ENCODE measurements around the gene FGF12.

Gene FGF12

DNA sequence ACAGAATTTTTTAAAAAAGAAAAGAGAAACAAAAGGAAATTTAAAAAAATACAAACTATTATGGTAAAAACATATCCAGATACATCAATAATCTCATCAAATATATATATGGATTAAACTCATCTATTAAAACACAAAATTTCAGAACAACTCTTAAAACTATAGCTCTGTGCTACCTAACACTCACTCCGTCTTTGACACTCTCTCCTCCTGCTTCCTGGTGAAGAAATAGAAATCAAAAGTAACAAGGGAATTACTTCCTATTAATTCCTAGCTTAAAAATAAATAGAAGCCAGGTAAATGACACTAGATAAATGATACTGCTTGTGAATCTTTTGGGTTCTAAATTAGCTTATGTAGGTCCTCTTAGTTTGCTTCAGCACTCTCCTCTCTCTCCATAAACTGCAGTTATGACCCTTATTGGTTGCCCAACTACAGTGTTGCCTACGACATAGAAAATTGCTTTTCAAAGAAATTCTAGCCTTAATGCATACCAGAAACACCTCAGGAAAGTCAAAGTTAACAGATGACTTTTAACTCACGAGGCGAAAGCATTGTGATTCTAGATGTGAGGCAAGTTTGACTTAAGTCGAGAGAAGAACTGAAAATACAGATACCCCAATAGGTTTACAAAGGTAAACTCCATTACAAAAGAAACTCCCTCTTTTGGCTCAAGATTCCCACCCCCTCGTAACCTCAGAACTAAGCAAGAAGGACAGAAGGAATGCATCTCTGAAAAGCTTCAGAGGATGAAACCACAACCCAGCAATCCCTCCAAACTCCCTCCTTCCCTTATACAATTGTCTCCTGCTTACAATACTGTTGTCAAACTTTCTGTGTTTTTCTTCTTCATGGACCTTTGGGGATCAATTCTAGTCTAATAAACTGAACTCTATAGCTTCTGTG lies 394.7 kb downstream of the FGF12 start:
- no peak for DNase-seq (ENCODE audit: low read depth)

DNA sequence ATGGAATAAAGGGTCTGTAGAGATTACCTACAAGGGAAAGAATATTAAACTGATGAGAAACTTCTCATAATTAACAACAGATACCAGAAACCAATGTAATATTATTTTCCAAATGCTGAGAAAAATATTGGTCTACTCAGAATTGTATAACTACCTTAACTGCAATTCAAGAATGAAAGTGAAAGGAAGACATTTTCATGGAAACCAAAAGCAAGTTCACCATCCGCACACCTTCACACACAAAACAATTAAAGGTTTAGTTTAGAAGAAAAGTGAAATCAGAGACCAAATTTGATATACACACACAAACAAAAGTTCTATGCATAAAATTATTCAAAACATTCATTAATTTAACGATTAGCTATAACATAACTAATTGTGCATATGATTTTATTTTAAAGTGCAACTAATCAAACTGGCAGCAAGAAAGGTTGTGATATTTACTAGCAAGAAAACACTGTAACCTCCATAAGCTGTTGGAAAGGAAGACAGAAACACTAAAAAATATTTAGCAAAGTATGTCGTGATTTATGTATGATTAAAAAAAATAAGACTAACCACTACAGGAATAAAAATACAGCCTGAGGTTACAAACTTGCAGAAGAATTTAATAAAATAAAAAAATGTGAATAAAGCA lies 395.5 kb downstream of the FGF12 start:
- no peak for DNase-seq (ENCODE audit: low read depth)

DNA sequence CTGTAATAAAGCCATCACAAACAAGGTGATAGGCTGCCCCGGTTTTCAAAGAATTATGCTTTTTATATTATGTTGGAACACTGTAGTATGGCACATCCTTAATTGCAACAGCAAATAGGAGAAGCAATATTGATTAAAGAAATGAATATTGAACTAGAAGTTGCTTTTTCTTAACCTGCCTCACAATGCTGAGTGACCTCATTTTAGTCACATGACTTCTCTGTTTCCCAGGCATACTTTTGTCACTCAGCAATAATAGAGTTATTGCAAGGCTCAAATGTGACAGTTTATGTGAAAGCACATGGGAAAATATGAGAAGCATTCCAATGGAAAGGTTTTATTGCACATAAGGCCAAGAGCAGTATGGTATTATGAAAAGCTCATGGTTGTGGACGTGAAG lies 400.7 kb downstream of the FGF12 start:
- DNase-seq (ENCODE audit: low read depth) = no peak

DNA sequence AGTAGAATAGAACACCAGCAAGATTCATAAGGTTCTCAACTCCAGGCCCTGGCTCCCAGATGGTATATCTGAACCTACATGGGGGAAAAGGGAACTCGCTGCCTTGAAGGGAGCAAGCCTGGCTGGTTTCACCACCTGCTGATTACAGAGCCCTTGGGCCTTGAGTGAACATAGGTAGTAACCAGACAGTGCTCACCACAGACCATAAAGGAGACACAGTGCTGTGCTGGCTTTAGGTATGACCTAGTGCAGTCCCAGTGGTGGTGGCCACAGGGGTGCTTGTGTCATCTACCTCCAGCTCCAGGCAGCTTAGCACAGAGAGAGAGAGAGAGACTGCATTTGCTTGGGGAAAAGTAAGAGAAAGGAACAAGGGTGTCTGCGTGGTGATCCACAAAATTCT lies 409.8 kb downstream of the FGF12 start:
- DNase-seq (ENCODE audit: low read depth) = no peak

DNA sequence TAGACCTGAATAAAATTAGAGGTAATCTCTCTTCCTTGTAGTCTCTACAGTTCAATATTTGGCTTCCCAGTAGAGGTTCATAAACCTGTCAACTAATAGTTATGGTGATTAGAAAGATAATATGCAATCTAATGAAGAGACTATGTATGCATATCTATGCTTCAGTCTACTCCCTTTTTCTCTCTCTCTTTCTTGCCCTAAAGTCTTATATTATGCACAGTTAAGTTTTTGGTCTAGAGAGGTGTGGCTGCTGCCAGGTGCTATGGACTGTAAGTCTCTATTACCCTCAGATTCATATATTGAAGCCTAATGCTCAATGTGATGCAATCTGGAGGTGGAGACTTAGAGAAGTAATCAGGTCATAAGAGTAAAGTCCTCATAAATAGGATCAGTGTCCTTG lies 413.7 kb downstream of the FGF12 start:
- no peak for DNase-seq (ENCODE audit: low read depth)

DNA sequence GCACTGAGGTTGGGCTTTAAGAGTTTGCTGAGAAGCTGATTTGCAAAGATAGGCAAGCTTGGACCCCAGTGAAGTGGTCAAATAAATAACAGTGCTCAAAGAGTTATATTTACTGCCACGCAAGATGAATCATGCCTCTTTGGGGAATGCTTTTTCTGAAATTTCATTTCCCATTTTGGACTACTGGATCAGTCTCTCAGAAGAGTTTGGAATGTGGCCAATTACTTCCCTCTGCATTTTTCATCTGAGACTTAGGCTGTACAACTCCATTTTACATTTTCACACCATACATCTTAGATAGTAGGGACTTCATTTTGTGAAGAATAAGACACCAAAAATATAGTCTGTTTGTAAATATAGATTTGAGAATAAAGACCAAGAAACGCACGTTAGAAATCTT lies 419.7 kb downstream of the FGF12 start:
- no peak for DNase-seq (ENCODE audit: low read depth)

DNA sequence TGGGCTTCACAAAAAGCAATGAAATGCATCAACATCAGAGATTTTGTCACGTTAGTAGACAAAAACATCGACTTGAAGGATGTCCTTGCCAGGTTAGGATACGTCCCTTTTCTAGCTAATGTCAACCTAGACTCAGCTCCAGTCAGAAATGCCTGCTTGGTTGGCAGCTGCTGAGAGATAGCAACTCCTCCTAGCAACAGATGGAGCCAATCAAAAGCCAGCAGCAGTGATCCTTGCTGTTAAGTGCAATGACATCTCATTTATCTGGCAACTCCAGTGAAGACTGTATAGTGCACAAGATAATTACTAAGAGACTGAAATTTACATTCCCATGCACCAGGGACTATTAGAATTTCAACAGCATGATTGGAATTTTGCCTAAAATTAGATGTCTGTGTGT lies 424.1 kb downstream of the FGF12 start:
- DNase-seq (ENCODE audit: low read depth) = no peak

DNA sequence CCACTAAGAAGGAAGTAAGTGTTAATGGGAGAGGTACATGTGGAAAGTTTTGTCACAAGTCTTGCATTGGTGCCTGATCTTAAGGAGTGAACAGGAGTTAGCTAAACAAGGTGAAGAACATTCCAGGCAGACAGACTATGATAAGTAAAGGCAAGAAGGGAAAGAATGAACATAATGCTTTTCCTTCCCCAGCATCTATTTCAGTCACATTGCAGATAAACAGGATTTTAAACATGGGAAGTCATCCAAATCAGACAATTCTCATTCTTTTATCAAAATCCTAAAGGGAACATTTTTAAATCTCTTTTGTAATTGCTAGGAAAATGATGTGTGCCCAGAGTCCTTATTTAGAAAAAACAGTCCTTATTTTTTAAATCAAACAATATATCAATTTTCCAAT lies 424.6 kb downstream of the FGF12 start:
- no peak for DNase-seq (ENCODE audit: low read depth)

DNA sequence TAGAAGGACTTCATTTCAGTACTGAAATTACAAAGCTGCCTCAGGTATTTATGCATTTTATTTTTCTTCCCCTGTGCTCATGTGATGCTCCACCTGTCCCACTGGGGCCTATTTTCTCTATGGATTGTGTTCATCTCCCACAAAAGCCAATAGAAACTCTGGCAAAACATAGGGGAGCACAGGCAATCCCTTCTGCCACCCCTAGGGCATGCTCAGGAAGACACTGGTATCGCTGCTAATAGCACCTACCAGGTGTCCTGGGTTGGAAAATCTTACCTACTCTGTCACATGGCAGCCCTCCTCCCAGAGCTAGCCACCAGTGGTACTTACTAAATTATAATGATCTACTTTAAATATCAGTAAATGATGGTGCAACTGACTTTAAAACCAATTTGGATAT lies 427.4 kb downstream of the FGF12 start:
- no peak for DNase-seq (ENCODE audit: low read depth)

DNA sequence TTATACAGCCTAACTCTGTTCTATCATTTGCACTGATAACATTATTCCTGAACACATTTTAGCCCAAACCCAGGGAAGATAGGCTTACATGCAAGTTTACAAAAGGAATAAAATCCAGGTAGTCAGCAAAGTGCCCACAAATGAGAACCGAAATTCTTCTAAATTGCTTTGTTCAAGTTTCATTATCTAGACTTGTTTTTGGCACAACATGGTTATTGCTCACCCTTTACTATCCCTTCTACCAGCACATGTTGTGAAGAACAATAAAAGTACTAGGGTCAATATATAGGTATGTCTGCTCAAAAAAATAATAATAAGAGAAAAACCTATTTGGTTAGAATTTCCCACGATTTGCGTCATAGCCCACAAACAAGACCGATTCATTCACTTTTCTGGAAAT lies 430.5 kb downstream of the FGF12 start:
- DNase-seq (ENCODE audit: low read depth) = no peak

DNA sequence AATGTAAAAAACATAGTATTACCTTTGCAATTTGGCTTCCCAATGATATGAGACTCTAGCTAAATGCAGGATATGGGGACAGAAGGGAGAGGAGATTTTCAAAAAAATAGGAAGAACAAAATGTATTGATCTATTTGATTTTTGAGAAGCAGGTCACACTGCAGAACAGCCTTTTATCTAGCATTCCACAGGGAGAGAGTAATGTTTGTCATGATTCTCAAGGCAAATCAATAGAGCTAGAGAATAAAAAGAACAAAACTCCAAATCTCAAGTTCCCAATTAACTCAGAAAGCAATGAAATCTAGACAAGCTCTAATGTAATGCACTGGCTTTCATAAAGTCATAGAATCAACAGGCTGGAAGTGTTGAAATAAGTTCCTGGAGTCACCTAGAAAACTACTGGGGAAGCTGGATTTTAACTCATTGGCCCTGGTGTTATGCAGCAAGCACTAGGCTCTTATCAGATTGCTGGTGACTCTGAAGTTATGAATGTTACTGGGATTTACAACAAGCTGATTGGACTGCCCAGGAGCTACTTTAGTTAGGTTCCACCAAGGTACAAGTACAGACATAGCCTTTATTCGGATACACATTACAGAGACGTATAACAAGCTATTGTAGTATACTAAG lies 442.8 kb downstream of the FGF12 start:
- no peak for DNase-seq (ENCODE audit: low read depth)

DNA sequence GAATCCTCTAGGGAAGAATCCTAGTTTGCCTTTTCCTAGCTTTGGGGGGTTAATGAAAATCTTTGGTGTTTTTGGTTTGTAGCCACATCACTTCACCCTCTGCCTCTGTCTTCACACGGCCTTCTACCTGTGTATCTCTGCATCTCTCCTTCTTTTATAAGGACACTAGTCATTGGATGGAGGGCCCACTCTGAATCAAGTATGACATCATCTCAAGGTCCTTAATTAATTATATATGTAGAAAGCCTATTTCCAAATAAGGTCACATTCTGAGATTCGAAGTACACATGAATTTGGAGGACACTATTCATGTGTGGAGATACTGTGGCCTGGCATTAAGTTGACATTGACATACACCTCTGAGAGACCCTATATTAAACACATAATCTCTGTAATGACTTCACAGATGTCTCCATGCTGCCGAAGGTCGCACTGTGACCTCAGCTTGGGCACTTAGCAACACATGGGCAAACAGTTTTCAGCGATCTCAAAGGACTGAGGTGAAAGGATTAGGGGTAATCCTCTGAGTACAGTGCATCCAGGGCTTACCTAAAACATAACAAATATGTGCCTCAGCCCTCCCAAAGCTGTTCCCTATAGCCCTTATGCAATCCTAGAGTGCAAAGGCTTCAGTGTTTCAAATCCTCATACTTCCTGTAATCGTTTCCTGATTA lies 446.0 kb downstream of the FGF12 start:
- no peak for DNase-seq (ENCODE audit: low read depth)

DNA sequence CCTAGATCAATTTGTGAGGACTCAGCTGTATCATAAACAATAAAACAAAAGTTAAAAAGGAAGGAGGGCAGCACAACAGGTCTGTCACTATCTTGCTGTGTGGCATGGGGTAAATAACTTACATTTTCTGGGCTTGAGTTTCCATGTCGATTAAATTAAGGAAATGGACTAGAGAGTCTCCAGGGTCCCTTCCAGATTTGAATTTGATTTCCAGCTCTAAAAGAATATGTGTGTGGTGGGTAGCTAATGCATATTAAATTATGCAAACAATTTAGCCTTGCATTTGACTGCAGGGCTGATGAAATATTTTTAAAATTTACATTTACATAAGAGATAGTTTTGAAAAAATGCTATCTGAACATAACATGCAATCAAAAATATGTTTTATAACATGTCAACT lies 447.7 kb downstream of the FGF12 start:
- DNase-seq (ENCODE audit: low read depth) = no peak

DNA sequence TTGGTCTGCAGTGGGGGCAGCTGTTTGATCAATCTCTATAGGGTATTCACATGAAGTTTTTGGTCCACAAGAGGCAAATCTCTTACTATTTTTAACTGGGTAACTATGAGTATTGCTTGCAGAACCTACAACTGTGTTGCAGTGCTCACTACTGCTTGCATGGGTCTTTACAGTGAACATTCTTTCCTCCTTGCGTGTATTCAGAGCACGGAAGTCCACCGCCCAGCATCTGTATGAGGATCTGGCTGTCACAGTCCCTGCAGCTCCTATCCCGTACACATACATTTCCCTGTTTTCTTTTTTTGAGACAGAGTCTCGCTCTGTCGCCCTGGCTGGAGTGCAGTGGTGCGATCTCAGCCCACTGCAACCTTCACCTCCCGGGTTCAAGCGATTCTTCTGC lies 449.9 kb downstream of the FGF12 start:
- DNase-seq (ENCODE audit: low read depth) = no peak

DNA sequence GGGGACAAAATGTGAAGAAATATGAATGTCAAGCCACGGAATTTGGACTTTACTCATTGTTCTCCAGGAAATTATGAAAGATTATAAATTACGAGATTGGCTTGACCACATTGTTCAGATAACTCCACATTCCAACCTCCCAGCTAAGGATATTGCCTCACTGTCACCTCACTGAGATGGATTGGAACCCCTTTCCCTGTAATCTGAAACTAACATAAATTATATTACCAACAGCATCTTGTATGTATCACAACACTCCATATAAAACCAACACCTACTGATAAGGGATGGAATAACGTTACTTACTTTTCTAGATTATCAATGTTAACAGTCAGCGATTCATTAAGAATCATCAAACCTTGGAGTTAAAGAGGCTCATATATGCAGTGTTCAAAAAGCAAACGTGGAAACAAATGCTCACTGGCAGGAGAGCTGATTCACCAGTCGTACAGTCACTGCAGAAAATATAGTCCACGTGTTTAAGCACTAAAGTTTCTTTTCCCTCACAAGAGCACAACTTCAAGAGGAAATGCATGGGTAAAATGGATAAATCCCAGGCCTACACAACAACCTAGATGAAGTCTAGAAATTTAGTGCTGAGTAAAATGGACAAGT lies 451.5 kb downstream of the FGF12 start:
- DNase-seq (ENCODE audit: low read depth) = no peak

DNA sequence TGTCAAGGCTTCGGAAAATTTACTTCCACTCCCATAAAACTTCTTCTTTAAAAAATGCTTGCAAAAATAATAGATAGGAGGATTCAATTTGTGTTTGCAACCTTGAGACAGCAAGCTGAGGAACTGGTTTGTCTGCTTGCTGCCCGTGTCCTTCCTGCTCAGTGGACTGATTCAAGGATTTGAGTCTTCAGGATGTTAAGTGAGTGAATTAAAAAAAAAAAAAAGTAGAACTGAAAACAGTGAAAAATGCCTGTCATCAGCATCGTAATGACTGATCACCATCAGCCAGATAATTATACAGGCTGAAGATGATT lies 453.7 kb downstream of the FGF12 start:
- DNase-seq (ENCODE audit: low read depth) = no peak

DNA sequence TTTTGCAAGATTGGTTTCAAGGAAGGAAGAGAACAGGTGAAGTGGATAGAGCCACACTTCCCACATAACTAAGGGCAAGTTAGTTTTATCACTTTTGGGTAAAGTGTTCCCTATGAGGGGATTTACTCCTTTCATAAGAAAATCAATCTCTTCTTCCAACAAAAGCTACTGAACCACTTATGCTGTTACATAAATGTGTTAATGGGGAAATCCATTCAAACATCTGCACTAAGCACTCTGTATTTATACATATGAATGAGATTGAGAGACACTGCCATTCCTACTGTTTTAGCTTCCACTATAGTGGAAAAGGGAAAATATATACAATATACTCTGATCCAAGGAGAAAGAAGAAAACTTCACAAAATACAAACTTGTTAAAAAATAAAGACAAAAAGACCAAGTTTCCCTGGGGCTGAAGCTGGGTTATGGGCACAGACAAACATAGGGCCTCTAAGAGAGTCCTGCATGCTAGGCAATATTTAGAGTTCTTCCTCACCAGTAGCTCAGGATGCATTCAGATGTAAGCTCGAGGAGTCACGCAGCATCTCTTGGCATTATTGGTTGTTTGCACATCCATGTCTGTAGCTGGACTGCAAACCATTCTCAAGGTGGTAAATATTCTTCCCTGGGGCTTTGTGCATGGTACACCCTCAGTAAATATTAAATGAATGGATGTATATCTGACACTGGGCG lies 454.2 kb downstream of the FGF12 start:
- DNase-seq (ENCODE audit: low read depth) = no peak

DNA sequence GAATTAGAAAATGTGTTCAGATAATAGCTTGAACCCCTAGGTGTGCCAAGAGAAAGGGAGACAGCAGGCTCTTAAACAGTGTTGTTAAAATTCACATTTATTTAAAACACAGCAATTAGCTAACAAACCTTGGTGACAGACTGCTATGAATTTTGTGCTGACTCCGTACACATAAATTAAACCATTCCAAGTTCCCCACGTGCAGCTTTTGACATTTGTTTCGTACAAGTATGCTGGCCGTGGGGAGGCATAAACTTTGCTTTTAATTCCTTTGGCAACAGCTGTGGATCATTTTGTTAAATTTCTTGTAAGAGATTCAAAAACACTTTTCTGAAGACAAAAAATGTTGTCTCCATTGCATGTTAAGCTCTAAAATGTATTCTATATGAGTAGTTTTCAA lies 465.3 kb downstream of the FGF12 start:
- no peak for DNase-seq (ENCODE audit: low read depth)

DNA sequence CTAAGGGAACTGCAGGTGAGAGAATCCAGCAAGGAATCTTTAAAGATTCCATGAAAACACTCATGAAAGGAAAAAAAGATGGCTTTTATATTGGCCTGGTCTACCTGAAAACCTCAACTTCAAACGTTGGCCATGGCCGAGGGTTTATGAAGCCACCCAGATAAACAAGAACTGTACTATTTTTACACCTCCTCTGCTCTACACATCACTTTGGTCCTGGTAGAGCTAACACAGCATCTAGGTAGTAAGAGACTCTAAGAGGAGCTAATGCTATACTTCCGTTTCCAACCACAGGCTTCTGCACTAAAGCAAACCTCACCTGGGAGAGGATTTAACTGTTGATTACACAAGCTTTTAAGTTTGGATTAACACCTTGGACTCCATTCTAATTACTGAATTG lies 466.2 kb downstream of the FGF12 start:
- DNase-seq (ENCODE audit: low read depth) = no peak

DNA sequence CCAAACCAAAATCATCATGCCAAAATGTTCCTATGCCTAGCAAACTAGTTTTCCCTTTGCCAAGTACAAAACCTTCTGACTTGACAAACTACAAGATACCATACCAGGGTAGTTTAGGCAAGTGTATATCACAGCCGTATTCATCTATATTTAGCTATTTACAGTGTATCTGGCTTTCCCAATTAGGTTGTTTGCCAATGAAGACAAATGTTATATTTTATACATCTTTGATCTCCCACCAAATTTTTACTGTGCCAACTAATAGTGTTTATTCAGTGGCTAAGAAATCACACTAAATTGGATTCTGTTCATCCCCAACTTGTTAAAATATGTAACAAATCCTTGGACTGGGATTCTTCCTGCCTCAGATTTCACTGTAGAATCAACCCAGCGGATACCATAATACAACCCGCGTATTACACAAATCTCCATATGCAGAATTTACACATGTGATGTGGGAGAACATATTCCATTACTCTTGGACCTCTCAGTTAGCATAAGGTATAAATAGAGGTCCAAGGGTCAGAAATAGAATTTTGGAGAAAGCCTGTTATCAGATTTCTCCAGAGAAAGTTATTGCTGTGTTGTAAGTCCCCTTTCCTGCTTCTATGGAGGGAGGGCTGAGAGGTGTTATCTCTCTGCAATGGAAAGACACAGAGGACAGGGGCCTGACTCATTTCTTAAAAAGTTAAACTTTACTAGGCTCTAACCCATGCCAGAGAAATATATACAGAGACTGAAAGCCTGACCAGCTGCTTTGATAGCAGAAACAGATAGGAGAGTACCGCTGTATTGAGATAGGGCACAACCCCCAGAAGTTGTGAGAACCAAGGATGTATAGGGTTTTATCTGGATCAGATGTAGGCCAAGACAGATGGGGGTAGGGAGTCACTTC lies 467.0 kb downstream of the FGF12 start:
- no peak for DNase-seq (ENCODE audit: low read depth)

DNA sequence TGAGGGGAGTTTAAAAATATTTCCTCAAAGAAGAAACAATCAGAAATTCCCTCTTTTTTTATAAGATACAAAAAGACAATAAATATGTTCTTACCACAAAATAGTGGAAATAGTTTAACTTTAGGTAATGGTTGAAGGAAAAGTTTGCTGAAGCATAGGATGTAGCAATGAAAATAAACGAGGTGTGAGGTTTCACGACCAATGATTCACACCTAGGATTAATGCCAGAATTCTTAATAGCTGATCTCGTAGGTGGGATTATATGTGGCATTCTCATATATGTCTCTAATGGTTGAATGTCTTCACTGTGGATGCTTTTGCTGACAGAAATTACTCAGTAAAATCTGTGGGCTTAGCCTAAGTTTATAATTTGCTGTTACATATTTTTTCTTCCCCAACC lies 467.7 kb downstream of the FGF12 start:
- no peak for DNase-seq (ENCODE audit: low read depth)

Measured in activated gamma-delta T cell treated with anti-CD3 and anti-CD28 coated beads, Interleukin-2, amount 50 U/mL, for 16 hours (primary cell).